Colonic mucosa (tissue), 4 donors: ENCODE data around the gene PTGES2. TPM values are rescaled to one million over a fixed set of nuclear protein-coding genes. Genes with fewer than 3 reads are reported as not detected.

ENCODE experiments used
- DNase-seq: peaks from one replicate; pipeline ENCODE4 v3.0.0-alpha.2; 2020
- H3K27ac ChIP-seq: fragments of 200-600 bp; one replicate; pipeline ENCODE4 v1.8.0; 2021
- H3K27me3 ChIP-seq: fragments of 200-600 bp; one replicate; pipeline ENCODE4 v1.8.0; 2021
- H3K36me3 ChIP-seq: fragments of 200-600 bp; one replicate; pipeline ENCODE4 v1.8.0; 2021
- H3K4me1 ChIP-seq: fragments of 200-600 bp; one replicate; pipeline ENCODE4 v1.8.0; 2021; ENCODE audit warnings: mild to moderate bottlenecking
- H3K4me3 ChIP-seq: fragments of 200-600 bp; one replicate; pipeline ENCODE4 v1.8.0; 2021
- H3K9ac ChIP-seq, 2 donors: one replicate each; pipeline ENCODE4 v1.7.0; 2013; ENCODE audit warnings: control low read depth in 2 of 2, low read depth in 2 of 2, low read length in 2 of 2
- H3K9me3 ChIP-seq: fragments of 200-600 bp; one replicate; pipeline ENCODE4 v1.8.0; 2021
- CTCF ChIP-seq: fragments of 200-600 bp; IDR thresholded peaks from one replicate; pipeline ENCODE4 v1.8.0; 2022; ENCODE audit warnings: antibody characterized with exemption, mild to moderate bottlenecking
- intact Hi-C: fragments of 100-400 bp; cut with DNase I; formaldehyde crosslinking; loops from one replicate; pipeline ENCODE4 v1.14.1; 2022
- total RNA-seq, 2 donors: library from RNA; stranded (reverse); fragmentation: NEBNext Ultra II Directional in 1 of 2; extraction: Animal tissue kit (Norgen Biotek cat#: 25700) in 1 of 2; gene quantifications; one replicate each; pipeline ENCODE4 v1.2.1, GENCODE V29; 2021
- donor health status: healthy.
- donor health status: DM: no; HTN: no; CAD: no.
- donor health status: DM: no; HTN: no; CAD: no.

PTGES2 gene
- total RNA-seq, 2 donors from 2014 or later = 93.7 to 142 TPM

- no peak overlapping the region for H3K4me3 ChIP-seq
- H3K4me1 ChIP-seq = peaks cover 10% of the 10 kb centered on the region
- intact Hi-C loops = no loop called here
- H3K36me3 ChIP-seq = peaks cover 3% of the 10 kb centered on the region
- peak overlapping the region in 1 of 2 donors; percentile 98 for H3K9ac ChIP-seq
- peak overlapping the region; percentile 87 for H3K27ac ChIP-seq
- no peak for DNase-seq
- TF ChIP-seq CTCF = no peak
- H3K9me3 ChIP-seq = no peaks in the 10 kb centered on the region
- no peaks in the 10 kb centered on the region for H3K27me3 ChIP-seq
These were observed 30.7 kb downstream of the PTGES2 start for GRCh38 chr9:128096616-128097536.

DNA sequence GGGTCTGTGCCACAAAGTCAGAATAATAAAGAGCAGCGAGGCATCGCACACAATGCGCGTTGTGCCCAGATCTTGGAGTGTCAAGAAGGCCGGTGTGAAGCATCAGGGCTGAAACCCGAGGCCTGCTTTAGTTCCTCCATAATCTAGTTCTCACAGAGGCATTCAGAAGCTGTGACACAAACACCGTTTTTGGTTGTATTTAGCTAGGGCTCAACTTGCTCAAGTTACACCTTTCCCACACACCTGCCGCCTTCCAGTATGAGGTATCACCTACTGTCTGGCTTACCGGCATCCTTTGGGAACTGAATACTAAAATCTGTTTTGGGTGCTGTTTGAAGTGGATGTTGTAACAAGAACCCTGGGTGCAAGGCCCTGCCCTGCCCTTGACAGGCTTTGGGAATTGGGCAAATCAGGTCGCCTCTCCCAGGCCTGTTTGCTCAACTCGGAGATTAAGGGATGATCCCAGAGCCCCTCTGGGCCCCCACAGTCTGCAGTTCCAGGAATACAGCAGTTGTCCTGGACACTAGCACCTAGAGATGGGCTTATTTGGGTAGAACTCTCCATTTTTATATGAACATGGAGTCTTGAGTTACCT is 32.5 kb downstream of the PTGES2 start:
- TF ChIP-seq CTCF = no peak
- peaks cover 8% of the 10 kb centered on the region for H3K4me1 ChIP-seq
- H3K9me3 ChIP-seq = no peaks in the 10 kb centered on the region
- H3K9ac ChIP-seq = peak overlapping the region in 1 of 2 donors; percentile 79
- no peak for DNase-seq
- intact Hi-C loops = no loop called here
- H3K36me3 ChIP-seq = no peaks in the 10 kb centered on the region
- H3K4me3 ChIP-seq = no peak overlapping the region
- H3K27ac ChIP-seq = peak overlapping the region; percentile 82
- no peaks in the 10 kb centered on the region for H3K27me3 ChIP-seq

DNA sequence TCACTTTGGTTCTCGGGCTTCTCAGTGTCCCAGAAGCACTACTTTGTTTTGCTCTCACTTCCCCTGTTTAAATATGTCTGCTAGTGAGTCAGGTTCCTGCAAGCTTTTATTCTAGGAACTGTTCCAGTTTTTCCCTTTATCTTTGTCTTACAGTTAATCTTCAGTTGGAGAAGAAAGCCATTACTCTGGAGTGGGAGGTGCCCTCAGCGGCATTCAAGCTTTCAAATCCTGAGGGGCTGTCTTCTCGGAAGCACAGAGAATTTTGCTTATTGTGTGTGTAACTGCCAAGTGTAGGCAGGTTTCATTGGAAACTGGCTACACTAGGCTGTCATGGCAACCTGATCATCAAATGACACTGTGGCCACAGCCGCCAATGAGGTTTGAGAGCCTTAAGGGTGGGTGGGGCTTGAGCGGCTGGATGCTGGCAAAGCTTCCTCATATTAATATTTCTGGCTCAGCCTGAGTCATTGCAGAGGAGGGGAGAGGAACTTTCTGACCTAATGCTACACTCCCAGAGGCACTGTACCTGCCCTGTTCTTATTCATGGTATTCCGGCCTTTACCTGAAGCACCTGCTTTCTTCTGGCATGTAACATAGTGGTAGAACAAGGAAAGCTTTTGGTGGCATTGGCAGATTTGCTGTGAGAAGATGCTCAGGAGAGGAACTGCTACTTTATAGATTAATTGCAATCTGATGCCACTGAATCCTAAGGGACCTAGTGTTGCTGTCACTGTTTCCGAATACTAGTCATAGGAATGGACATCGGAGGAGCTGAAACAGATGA is 33.2 kb downstream of the PTGES2 start:
- Histone ChIP-seq H3K9ac (peak overlapping the region in 1 of 2 donors; percentile 79), H3K9me3 (no peaks in the 10 kb centered on the region), H3K36me3 (no peaks in the 10 kb centered on the region), H3K4me1 (peaks cover 3% of the 10 kb centered on the region), H3K27me3 (no peaks in the 10 kb centered on the region), H3K27ac (peak overlapping the region; percentile 82), H3K4me3 (no peak overlapping the region)
- peak; percentile 90 for DNase-seq
- intact Hi-C loops = no loop called here
- TF ChIP-seq CTCF = no peak

DNA sequence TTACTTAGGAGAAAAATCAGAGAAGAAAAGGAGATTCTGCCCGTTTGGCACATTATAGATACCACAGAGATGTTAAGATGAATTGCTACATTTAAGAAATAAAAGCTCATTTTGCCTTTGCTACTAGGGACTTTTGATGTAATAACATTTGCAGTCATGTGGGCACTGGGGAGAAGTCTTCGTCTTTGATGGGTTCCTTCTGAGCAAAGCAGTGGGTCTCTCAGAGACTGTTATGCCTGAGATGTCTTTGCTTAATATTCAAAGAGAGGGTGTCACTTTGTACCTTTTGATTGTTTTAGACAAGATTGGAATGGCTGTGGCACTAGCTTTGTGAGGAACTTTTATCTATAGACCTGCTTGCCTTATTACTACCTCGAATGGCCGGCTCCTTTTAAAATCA is 34.5 kb downstream of the PTGES2 start:
- Histone ChIP-seq H3K27ac (peak overlapping the region; percentile 82), H3K27me3 (no peaks in the 10 kb centered on the region), H3K9ac (no peak overlapping the region), H3K36me3 (no peaks in the 10 kb centered on the region), H3K9me3 (no peaks in the 10 kb centered on the region), H3K4me3 (no peak overlapping the region), H3K4me1 (peaks cover 4% of the 10 kb centered on the region)
- TF ChIP-seq CTCF = no peak
- intact Hi-C loops = no loop called here
- DNase-seq = no peak

DNA sequence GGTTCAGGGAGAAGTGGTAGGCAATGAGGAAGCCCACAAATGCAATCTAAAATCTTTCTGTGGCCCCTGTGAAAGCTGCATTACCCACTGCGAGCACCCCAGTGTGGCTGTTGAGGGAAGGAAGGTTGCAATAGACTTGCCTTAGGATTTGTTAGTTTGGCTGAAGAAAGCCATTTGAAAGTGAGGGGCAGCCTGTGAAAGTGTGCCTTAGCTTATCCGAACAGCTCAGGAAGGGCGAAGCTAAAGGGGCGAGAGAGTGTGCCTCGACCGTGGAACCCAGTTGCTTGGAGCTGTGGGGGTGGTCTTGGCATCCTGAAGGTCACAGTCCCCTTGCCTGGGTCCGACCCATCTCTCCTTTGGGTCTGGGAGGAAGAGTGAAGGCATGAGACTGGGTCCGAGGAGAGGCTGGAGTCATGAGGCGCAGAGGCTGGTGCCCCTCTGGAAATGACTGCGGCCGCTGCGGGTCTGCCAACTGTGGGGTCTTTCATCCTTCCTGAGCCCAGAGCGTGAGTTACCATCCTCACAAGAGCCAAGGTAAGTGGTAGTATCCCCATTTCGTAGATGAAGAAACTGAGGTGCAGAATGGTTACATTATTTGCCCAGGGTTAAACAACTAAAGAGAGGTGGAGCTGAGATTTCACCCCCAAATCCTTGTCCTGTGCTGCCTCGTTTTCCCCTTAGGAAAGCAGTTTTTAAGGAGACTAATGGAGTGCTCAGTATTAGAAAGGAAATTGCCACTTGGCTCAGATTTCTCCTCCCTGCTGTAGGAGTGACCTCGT is 35.1 kb downstream of the PTGES2 start:
- Histone ChIP-seq H3K9me3 (no peaks in the 10 kb centered on the region), H3K9ac (no peak overlapping the region), H3K4me3 (no peak overlapping the region), H3K27me3 (no peaks in the 10 kb centered on the region), H3K4me1 (peaks cover 6% of the 10 kb centered on the region), H3K27ac (no peak overlapping the region), H3K36me3 (no peaks in the 10 kb centered on the region)
- intact Hi-C loops = no loop called here
- no peak for TF ChIP-seq CTCF
- DNase-seq = no peak
